ENCODE data around the gene PLEKHG5.

DNA sequence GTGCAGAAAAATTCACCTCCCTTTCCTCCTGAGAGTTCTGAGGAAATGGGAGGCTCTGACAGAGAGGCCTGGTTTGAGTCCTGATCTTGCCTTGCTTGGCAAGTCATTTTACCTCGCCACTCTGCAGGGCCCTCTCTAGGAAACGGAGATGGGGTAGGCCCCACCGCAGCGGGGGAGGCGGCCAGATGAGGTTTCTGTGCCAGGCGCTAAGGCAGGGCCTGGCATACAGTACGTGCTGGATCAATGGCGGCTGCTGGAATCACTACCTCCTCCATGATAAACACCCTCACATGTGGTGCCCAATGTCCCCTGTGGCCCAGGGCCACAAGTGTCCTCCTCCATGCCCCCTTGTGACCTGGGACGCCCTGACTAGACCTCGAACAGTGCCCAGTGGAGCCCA, 499 bp upstream of the PLEKHG5 start:
- TF ChIP-seq, protein P1, sequence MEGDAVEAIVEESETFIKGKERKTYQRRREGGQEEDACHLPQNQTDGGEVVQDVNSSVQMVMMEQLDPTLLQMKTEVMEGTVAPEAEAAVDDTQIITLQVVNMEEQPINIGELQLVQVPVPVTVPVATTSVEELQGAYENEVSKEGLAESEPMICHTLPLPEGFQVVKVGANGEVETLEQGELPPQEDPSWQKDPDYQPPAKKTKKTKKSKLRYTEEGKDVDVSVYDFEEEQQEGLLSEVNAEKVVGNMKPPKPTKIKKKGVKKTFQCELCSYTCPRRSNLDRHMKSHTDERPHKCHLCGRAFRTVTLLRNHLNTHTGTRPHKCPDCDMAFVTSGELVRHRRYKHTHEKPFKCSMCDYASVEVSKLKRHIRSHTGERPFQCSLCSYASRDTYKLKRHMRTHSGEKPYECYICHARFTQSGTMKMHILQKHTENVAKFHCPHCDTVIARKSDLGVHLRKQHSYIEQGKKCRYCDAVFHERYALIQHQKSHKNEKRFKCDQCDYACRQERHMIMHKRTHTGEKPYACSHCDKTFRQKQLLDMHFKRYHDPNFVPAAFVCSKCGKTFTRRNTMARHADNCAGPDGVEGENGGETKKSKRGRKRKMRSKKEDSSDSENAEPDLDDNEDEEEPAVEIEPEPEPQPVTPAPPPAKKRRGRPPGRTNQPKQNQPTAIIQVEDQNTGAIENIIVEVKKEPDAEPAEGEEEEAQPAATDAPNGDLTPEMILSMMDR (conservative IDR thresholded peaks at IDR 0.05 in 1 of 2, IDR thresholded peaks at IDR 0.05 in 1 of 2; ENCODE audit: low read depth in 1 of 2, low read length in 2 of 2) = no peak
- TF ChIP-seq EZH2 (IDR thresholded peaks at IDR 0.05; ENCODE audit: low read length, missing control alignments) = no peak
